ENCODE measurements around the gene DPP4. TPM values are rescaled to one million over a fixed set of nuclear protein-coding genes. Genes with fewer than 3 reads are reported as not detected.

Gene DPP4
- total RNA-seq, 4 donors from 2014 or later: 3.2 to 6.4 (median 5.1) TPM

GRCh38 chr2:161995553-161996016 lies 78.4 kb downstream of the DPP4 start:
- H3K4me3 ChIP-seq (ENCODE audit: low read depth, poor library complexity, severe bottlenecking): no peak overlapping the region
- TF ChIP-seq POLR2A (IDR thresholded peaks at IDR 0.05) (no peak), CTCF (IDR thresholded peaks at IDR 0.05) (no peak)
- DNase-seq (ENCODE audit: low spot score in 2 of 2): no peak
- intact Hi-C loops (cut with DNase I; ENCODE audit: low total_unique reads): no loop called here

GRCh38 chr2:161994761-161995520 lies 79.1 kb downstream of the DPP4 start:
- TF ChIP-seq CTCF (IDR thresholded peaks at IDR 0.05) (no peak), POLR2A (IDR thresholded peaks at IDR 0.05) (no peak)
- WGBS, 2 donors: 75 to 78% methylated on average over 5 of the region's 5 CpGs
- DNase-seq (ENCODE audit: low spot score in 2 of 2): no peak
- intact Hi-C loops (cut with DNase I; ENCODE audit: low total_unique reads): no loop called here
- H3K4me3 ChIP-seq (ENCODE audit: low read depth, poor library complexity, severe bottlenecking): no peak overlapping the region

- TF ChIP-seq CTCF (IDR thresholded peaks at IDR 0.05): no peak
- TF ChIP-seq POLR2A (IDR thresholded peaks at IDR 0.05): no peak
- intact Hi-C loops (cut with DNase I; ENCODE audit: low total_unique reads): no loop called here
- WGBS, 2 donors: 27 to 35% methylated on average over 3 of the region's 3 CpGs
- H3K4me3 ChIP-seq (ENCODE audit: low read depth, poor library complexity, severe bottlenecking): no peak overlapping the region
- DNase-seq (ENCODE audit: low spot score in 2 of 2): no peak
These were observed 81.5 kb downstream of the DPP4 start for GRCh38 chr2:161992531-161992930.

- intact Hi-C loops (cut with DNase I; ENCODE audit: low total_unique reads): no loop called here
- no peak overlapping the region for H3K4me3 ChIP-seq (ENCODE audit: low read depth, poor library complexity, severe bottlenecking)
- no peak for DNase-seq (ENCODE audit: low spot score in 2 of 2)
- TF ChIP-seq CTCF (IDR thresholded peaks at IDR 0.05) (no peak), POLR2A (IDR thresholded peaks at IDR 0.05) (no peak)
- WGBS, 2 donors: 91 to 93% methylated on average over 1 of the region's 1 CpG
These were observed 82.0 kb downstream of the DPP4 start for GRCh38 chr2:161991991-161992390.

- intact Hi-C loops (cut with DNase I; ENCODE audit: low total_unique reads): no loop called here
- no peak overlapping the region for H3K4me3 ChIP-seq (ENCODE audit: low read depth, poor library complexity, severe bottlenecking)
- 85 to 95% methylated on average over 1 of the region's 1 CpG for WGBS, 2 donors
- no peak for DNase-seq (ENCODE audit: low spot score in 2 of 2)
- TF ChIP-seq CTCF (IDR thresholded peaks at IDR 0.05) (no peak), POLR2A (IDR thresholded peaks at IDR 0.05) (no peak)
These were observed 83.3 kb downstream of the DPP4 start for GRCh38 chr2:161990741-161991140.

GRCh38 chr2:161990036-161990435 lies 84.0 kb downstream of the DPP4 start:
- TF ChIP-seq CTCF (IDR thresholded peaks at IDR 0.05): no peak
- TF ChIP-seq POLR2A (IDR thresholded peaks at IDR 0.05): no peak
- intact Hi-C loops (cut with DNase I; ENCODE audit: low total_unique reads): no loop called here
- DNase-seq (ENCODE audit: low spot score in 2 of 2): no peak
- H3K4me3 ChIP-seq (ENCODE audit: low read depth, poor library complexity, severe bottlenecking): no peak overlapping the region
- 50 to 61% methylated on average over 2 of the region's 2 CpGs for WGBS, 2 donors
